ENCODE data around the gene ATP9A. TPM values are rescaled to one million over a fixed set of nuclear protein-coding genes. Genes with fewer than 3 reads are reported as not detected.
A peak's percentile ranks its signal among the peaks of the same experiment; 100 is the strongest.
"Not testable (repeated sequence)": the region's sequence is repeated elsewhere in the genome, so short reads cannot be mapped to it uniquely, and the experiment has no call there.

The ATP9A gene
- polyA plus RNA-seq, 5 donors = 41.6 to 53.1 (median 49.0) TPM

- DNase-seq = no peak
Observed at GRCh38 chr20:51697096-51697826, 70.9 kb downstream of the ATP9A start.

- DNase-seq = no peak
Observed at GRCh38 chr20:51696304-51697071, 71.7 kb downstream of the ATP9A start.

- DNase-seq = no peak
Observed at GRCh38 chr20:51695574-51696303, 72.5 kb downstream of the ATP9A start.

DNA sequence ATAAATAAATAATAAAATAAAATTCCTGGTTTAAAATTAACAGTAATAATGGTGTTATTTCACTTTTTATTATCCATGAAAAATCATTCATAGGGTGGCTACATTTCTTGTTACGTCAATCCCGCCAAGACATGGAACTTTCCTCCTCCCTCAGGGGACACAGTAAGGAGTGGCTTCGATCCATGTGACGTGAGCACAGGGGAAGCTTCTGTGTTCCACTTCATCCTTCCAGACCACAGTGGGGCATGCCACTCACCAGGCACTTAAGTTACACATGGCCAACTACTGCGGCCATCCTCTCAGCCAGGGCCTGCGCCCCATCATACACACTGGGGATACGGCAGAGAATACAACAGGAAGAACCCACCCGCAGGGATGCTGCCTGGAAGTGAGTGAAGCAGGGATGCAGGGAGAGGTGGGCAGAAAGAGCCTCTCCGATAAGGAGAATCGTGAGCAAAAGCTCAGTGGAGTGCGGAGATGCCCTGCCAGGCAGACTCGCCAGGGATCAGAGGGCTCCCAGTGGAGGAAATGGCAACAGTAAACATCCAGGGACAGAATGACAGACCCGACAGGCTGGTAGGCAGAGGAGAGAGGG is 75.3 kb downstream of the ATP9A start:
- DNase-seq = no peak

- DNase-seq = no peak
Observed at GRCh38 chr20:51691703-51692102, 76.5 kb downstream of the ATP9A start.

DNA sequence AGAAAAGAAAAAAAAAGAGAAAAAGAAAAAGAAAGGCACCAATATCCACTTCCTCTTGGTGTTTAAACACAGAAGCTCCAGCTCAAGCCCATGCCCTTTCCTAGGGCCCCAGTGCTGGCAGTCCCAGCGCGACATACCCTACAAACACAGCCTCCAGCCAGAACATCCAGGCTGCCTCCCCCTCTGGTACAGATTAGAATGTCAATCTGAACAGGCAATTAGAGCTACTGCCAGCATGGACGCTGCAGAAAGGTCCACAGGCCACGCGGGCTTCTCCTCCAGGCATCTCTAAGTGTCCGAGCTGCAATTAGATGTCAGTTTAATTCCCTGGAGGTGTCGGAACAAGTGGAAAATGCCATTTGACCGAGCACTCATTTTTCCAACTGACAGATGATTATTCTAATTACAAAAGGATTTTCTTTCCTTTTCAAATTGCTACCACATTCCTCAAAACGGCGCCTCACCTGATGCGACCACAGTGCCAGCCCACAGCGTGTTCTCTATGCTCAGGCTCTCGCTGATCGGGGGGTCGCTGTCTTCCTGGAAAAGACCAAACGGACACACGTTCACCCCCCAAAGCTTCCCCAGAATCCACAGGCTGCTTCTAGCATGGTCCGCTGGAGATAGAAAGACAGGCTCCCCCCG is 79.5 kb downstream of the ATP9A start:
- DNase-seq = no peak

DNA sequence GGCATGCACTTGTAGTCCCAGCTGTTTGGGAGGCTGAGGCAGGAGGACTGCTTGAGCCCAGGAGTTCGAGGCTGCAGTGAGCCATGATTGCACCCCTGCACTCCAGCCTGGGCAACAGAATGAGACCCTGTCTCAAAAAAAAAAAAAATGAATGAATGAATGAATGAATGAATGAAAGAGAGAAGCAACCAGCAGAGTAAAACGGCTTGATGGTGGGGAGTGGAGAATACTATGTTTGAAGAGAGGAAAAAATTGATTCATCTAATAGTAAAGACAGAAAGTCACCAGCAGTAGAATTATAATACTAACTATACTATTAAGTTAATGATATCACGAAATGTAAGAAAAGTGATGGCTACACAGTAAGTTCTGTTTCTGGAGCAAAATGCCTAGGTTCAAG is 80.6 kb downstream of the ATP9A start:
- no peak for DNase-seq

DNA sequence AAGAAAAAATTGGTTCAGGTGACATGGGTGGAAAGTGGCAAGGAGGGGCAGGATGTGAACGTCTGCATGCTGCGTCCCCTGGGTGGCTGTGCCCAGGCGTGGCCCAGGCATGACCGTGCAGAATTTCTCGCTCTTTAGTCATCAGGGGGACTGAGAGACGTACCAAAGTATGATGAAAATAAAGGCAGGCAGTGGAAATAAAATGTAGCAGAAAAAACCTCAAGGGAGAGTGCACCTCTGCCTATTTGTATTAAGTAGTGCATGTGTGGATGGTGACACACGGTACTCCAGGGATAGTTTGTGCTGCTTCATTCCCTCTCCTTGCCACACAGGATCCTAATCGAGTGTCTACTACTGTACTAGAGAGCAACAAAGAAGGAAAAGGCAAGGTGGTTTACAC is 81.1 kb downstream of the ATP9A start:
- DNase-seq = no peak

DNA sequence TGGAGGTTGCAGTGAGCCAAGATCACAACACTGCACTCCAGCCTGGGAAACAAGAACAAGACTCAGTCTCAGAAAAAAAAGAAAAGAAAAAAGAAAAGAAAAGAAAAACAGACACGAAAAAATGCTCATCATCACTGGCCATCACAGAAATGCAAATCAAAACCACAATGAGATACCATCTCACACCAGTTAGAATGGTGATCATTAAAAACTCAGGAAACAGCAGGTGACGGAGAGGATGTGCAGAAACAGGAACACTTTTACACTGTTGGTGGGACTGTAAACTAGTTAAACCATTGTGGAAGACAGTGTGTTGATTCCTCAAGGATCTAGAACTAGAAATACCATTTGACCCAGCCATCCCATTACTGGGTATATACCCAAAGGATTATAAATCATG is 82.7 kb downstream of the ATP9A start:
- not testable (repeated sequence) for DNase-seq

GRCh38 chr20:51680067-51680749 is 88.0 kb downstream of the ATP9A start:
- no peak for DNase-seq

DNA sequence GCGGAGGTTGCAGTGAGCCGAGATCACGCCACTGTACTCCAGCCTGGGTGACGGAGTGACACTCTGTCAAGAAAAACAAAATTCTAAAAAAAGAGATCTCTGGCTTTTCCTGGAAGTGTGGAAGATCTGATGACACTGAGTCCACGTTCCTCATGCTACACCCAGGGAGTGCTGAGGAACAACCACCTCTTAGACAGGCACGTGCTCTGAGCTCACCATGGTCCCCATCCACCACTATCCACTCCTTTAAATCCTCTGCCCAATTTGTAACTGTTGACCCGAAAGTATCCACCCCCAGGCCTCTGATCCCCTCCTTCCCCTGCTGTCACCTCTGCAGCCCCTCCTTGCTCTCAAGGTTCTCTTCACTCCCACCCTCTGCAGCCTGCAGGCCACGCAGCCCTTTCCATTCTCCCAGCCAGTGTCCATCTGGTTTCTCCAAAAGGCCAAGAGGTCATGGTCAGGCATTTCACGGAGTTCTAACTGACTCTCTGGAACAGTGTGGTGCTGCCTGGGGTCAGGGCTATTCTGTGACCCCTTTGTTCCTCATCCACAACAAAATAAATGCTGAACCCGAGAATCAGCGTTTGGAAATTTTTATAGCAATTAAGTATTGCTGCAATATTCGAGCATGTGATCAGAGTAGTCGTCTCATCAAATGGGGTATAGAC is 88.8 kb downstream of the ATP9A start:
- DNase-seq = no peak

DNA sequence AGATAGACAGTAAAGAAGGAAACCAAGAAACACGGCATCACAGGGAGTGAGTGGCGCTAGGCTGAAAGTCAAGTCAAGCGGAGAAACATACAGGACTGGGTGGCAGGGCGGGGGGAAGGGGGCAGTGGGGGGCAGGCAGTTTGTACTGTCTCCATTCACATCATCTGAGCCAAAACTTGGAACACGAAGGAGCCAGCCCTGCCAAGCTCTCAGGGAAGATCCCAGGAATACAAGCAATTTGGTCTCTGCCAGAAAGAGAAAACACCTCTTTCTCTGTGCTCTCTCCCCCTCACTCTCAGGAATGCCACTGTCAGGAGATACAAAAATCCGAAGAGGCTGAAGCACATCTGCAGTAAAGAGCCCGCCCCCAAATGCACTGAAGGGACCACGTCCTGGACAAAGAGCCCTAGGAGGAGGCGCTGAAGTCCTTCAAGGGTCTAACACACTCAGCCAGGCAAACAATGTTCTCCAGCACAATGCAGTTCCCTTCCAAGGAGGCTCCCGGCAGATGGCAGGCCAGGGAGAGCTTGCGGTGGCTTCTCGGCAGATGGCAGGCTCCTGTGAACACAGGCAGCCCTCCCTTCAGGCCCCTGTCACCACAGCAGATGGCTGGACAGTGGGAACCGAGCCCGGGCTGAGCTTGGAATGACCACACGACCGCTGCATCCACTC is 90.0 kb downstream of the ATP9A start:
- peak in 1 of 2 donors; percentile 19 for DNase-seq

GRCh38 chr20:51668947-51669346 is 99.2 kb downstream of the ATP9A start:
- no peak for DNase-seq

GRCh38 chr20:51668515-51668914 is 99.7 kb downstream of the ATP9A start:
- DNase-seq = no peak

- no peak for DNase-seq
Observed at GRCh38 chr20:51667491-51667890, 100.7 kb downstream of the ATP9A start.

DNA sequence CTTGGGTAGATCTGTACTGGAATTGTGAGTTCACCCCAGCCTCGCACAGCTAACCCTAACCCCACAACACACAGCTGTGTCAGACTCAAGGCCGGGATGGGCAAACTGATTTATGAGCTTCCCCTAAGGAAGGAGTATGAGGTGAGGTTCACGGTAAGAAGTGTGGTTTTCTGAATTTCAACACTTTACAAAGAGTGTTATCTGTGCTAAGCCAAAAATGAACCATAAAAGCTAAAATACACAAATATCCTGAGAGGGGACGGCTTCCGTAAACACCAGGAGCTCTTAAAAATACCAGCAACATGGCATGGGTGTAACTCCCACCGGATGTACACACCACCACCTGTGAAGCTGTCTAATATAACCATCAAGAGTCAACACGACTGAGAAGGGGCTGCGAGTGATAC is 101.2 kb downstream of the ATP9A start:
- DNase-seq = no peak

DNA sequence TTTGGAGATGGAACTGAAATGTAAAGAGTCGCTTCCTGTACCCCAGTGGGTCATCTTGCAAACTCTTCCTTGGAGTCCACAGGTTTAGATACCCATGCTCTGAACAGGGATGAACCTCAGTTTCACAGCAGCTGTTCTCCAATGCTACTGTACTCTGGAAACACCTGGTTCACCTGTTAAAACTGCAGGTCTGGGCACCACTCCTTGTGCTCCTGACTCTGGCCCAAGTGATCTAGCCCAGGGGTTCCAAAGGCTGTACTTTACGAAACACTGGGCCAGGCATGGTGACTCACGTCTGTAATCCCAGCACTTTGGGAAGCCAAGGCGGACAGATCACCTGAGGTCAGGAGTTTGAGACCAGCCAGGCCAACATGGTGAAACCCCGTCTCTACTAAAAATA is 102.1 kb downstream of the ATP9A start:
- no peak for DNase-seq

DNA sequence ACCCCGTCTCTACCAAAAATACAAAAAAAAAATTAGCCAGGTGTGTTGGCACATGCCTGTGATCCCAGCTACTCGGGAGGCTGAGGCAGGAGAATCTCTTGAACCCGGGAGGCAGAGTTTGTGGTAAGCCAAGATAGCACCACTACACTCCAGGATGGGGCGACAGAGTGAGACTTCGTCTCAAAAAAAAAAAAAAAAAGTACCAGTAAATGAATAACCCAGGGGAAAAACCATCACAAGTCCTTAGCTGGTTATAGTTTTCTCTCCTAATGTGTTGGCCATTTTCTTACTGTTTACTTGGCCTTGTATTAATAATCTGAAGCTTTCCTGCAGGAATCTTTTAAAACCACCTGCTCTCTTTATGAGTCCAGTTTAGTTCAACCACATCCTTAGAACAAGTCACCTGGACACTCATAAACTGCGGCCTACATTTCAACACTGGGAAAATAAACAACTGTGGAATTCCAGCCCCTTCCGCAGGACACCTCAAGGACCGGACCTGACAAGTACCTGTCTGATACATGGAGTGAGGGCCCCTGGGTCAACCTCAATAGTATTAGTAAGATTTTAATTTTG is 102.6 kb downstream of the ATP9A start:
- DNase-seq = no peak

GRCh38 chr20:51661609-51662178 is 106.5 kb downstream of the ATP9A start:
- no peak for DNase-seq
